ENCODE measurements around the gene PGA3. TPM values are rescaled to one million over a fixed set of nuclear protein-coding genes. Genes with fewer than 3 reads are reported as not detected.
"Not testable (repeated sequence)": the region's sequence is repeated elsewhere in the genome, so short reads cannot be mapped to it uniquely, and the experiment has no call there.

PGA3 gene
- polyA plus RNA-seq, 2 donors, result 1.9 to 27.7 TPM

DNA sequence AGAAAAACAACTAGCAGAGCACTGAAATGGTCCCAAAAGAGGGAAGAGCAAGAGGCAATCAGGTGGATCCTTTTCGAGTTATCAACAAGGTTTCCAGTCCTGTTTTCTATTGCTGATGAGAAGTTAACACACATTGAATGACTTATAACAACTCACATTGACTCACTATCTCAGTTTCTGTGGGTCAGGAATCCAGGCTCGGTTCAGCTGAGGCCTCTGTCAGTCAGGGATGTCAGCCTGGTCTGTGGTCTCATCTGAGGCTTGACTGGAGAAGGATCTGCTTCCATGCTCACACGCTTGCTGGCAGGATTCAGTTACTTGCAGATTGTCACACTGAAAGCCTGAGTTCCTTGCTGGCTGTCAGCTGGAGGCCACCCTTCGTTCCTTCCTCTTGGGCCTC is 15.0 kb downstream of the PGA3 start:
- not testable (repeated sequence) for H3K27me3 ChIP-seq (ENCODE audit: control insufficient read depth in 1 of 2, insufficient read depth in 2 of 2, low read length in 2 of 2); H3K4me1 ChIP-seq (ENCODE audit: control insufficient read depth in 2 of 2, insufficient read depth in 2 of 2, low read length in 1 of 2); H3K4me3 ChIP-seq (ENCODE audit: low read depth in 1 of 2, low read length in 2 of 2); H3K9me3 ChIP-seq (ENCODE audit: control insufficient read depth in 2 of 2, insufficient read depth in 1 of 2, low read depth in 1 of 2, low read length in 1 of 2); H3K27ac ChIP-seq (ENCODE audit: low read depth in 2 of 2, low read length in 1 of 2); H3K36me3 ChIP-seq (ENCODE audit: control insufficient read depth in 2 of 2, insufficient read depth in 2 of 2, low read length in 1 of 2)
- WGBS, 2 donors, result no CpG with 5 or more reads among the region's 4 CpGs

DNA sequence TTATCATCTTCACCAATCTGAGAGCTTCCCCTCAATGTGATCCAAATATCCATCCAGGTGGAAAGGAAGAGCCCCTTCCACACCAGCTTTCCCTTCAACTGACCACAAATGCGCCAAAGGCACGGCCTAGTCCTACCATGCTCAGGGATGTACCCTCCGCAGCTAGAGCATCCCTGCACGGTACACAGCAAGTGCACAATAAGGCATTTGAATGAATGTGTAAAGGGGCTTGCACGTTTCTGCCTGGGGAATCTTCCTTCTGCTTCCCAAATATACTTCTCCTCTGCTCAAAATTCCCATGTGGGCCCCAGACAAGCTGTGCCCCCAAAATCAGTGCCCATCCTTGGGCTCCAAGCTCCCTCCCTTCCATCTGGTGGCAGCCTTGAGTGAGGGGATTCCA is 15.7 kb downstream of the PGA3 start:
- WGBS, 2 donors, result 85 to 93% methylated on average over 5 of the region's 5 CpGs
- not testable (repeated sequence) for H3K27me3 ChIP-seq (ENCODE audit: control insufficient read depth in 1 of 2, insufficient read depth in 2 of 2, low read length in 2 of 2); H3K4me3 ChIP-seq (ENCODE audit: low read depth in 1 of 2, low read length in 2 of 2); H3K27ac ChIP-seq (ENCODE audit: low read depth in 2 of 2, low read length in 1 of 2); H3K36me3 ChIP-seq (ENCODE audit: control insufficient read depth in 2 of 2, insufficient read depth in 2 of 2, low read length in 1 of 2); H3K4me1 ChIP-seq (ENCODE audit: control insufficient read depth in 2 of 2, insufficient read depth in 2 of 2, low read length in 1 of 2); H3K9me3 ChIP-seq (ENCODE audit: control insufficient read depth in 2 of 2, insufficient read depth in 1 of 2, low read depth in 1 of 2, low read length in 1 of 2)

DNA sequence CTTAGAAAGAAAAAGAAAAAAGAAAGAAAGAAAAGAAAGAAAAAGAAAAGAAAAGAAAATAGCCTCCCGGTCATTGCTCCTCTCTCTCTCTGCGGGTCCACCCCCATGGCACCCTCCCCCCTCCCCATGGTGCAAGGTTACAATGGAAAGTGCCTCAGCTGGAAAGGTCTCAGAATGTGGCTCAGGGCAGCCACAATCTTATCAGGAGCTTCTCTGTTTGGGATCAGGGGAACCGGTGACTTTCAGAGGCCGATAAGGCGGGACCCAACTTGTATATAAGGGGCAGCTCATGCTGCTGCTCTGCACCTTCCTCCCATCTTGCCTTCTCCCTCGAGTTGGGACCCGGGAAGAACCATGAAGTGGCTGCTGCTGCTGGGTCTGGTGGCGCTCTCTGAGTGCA is 18.7 kb downstream of the PGA3 start, which contains the start of gene PGA4:
TSS of gene PGA4 (plus strand) at position 301 of the 400 bp plus-strand sequence. CDS start at position 355, 54 bp downstream.
- H3K4me3 ChIP-seq (ENCODE audit: low read depth in 1 of 2, low read length in 2 of 2); H3K9me3 ChIP-seq (ENCODE audit: control insufficient read depth in 2 of 2, insufficient read depth in 1 of 2, low read depth in 1 of 2, low read length in 1 of 2); H3K27ac ChIP-seq (ENCODE audit: low read depth in 2 of 2, low read length in 1 of 2); H3K27me3 ChIP-seq (ENCODE audit: control insufficient read depth in 1 of 2, insufficient read depth in 2 of 2, low read length in 2 of 2); H3K36me3 ChIP-seq (ENCODE audit: control insufficient read depth in 2 of 2, insufficient read depth in 2 of 2, low read length in 1 of 2); H3K4me1 ChIP-seq (ENCODE audit: control insufficient read depth in 2 of 2, insufficient read depth in 2 of 2, low read length in 1 of 2): not testable (repeated sequence)
- WGBS, 2 donors, result no CpG with 5 or more reads among the region's 8 CpGs

DNA sequence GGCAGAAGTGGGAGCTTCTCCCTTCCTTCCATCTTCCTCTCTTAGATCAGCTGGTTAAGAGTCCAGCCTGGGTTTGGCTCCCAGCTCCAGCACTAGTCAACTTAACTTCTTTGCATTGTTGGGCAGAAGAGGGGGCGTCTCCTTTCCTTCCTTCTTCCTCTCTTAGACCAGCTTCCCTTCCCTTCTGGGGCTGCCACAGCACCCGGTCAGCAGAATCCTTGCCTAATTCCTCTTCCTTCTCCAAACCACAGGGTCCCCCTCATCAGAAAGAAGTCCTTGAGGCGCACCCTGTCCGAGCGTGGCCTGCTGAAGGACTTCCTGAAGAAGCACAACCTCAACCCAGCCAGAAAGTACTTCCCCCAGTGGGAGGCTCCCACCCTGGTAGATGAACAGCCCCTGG is 19.4 kb downstream of the PGA3 start:
- H3K27me3 ChIP-seq (ENCODE audit: control insufficient read depth in 1 of 2, insufficient read depth in 2 of 2, low read length in 2 of 2); H3K4me3 ChIP-seq (ENCODE audit: low read depth in 1 of 2, low read length in 2 of 2); H3K36me3 ChIP-seq (ENCODE audit: control insufficient read depth in 2 of 2, insufficient read depth in 2 of 2, low read length in 1 of 2); H3K9me3 ChIP-seq (ENCODE audit: control insufficient read depth in 2 of 2, insufficient read depth in 1 of 2, low read depth in 1 of 2, low read length in 1 of 2); H3K27ac ChIP-seq (ENCODE audit: low read depth in 2 of 2, low read length in 1 of 2); H3K4me1 ChIP-seq (ENCODE audit: control insufficient read depth in 2 of 2, insufficient read depth in 2 of 2, low read length in 1 of 2): not testable (repeated sequence)
- no CpG with 5 or more reads among the region's 5 CpGs for WGBS, 2 donors

DNA sequence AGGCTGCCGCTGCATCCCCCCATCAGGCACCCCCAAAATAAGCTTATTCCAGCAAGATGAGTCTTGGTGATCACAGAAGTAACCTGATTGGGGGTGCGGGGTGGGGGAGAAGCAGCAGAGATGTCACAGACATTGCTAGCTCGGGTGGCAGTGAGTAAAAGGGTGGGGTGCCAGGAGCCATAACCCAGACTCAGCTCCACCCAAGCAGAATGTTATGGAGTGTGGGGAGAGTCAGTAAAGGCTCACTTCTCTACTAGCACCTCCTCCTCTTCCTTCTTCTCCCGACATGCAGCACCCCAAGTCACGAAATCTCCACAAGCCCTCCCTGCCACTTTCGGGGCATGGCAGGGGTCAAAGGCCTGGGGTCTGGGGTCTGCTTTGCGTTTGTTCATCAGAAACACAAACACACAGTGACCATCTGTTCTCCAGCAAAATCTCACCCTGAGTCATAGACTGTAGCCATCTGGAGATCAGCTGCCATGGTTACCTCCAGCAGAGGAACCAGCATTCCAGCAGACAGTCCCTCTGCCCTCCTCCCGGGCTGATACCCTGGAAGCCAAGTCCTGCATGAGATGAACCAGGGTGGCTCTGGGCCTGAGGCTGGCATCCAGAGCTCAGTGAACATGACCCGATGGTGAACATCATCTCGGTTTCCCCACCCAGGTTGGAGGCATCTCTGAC is 23.3 kb downstream of the PGA3 start:
- H3K9me3 ChIP-seq (ENCODE audit: control insufficient read depth in 2 of 2, insufficient read depth in 1 of 2, low read depth in 1 of 2, low read length in 1 of 2); H3K4me3 ChIP-seq (ENCODE audit: low read depth in 1 of 2, low read length in 2 of 2); H3K36me3 ChIP-seq (ENCODE audit: control insufficient read depth in 2 of 2, insufficient read depth in 2 of 2, low read length in 1 of 2); H3K27ac ChIP-seq (ENCODE audit: low read depth in 2 of 2, low read length in 1 of 2); H3K4me1 ChIP-seq (ENCODE audit: control insufficient read depth in 2 of 2, insufficient read depth in 2 of 2, low read length in 1 of 2); H3K27me3 ChIP-seq (ENCODE audit: control insufficient read depth in 1 of 2, insufficient read depth in 2 of 2, low read length in 2 of 2): not testable (repeated sequence)
- WGBS, 2 donors, result no CpG with 5 or more reads among the region's 10 CpGs

DNA sequence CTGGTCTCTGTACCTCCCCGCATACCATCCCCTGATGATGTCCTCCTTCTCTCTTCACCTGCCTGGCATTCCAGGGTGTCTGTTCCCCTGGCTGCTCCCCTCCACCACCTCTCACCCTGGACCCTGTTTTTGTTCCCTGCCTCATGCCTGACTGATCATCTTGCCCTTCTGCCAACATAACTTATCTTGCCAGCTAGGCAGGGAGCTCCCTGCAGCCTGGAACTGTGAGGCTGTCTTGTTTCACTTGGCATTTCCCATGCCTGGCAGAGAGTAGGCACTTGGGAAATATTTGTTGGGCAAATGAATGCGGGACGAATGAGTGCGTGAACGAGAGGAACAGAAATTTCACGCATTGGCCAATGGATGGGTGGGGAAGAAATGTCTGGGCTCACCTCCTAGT is 26.1 kb downstream of the PGA3 start:
- H3K27me3 ChIP-seq (ENCODE audit: control insufficient read depth in 1 of 2, insufficient read depth in 2 of 2, low read length in 2 of 2); H3K9me3 ChIP-seq (ENCODE audit: control insufficient read depth in 2 of 2, insufficient read depth in 1 of 2, low read depth in 1 of 2, low read length in 1 of 2); H3K4me3 ChIP-seq (ENCODE audit: low read depth in 1 of 2, low read length in 2 of 2); H3K4me1 ChIP-seq (ENCODE audit: control insufficient read depth in 2 of 2, insufficient read depth in 2 of 2, low read length in 1 of 2); H3K36me3 ChIP-seq (ENCODE audit: control insufficient read depth in 2 of 2, insufficient read depth in 2 of 2, low read length in 1 of 2); H3K27ac ChIP-seq (ENCODE audit: low read depth in 2 of 2, low read length in 1 of 2): not testable (repeated sequence)
- WGBS, 2 donors, result no CpG with 5 or more reads among the region's 6 CpGs

DNA sequence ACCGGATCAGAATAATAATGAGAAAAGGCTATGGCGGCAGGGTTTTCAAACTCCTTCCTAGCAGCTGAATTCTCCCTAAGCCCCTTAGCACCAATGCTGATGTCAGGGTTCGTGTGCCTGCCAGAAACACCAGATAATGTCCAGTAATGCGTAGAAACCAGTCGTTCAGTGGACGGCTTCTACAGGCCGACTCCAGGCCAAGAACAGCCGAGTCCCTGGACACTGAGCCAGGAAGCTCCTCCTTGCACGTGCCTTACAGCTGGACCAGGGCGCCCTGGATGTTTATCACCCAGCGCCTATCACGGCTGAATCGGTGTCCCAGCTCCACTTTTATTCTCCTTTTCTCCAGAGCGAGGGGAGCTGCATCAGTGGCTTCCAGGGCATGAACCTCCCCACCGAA is 27.7 kb downstream of the PGA3 start:
- not testable (repeated sequence) for H3K27ac ChIP-seq (ENCODE audit: low read depth in 2 of 2, low read length in 1 of 2); H3K9me3 ChIP-seq (ENCODE audit: control insufficient read depth in 2 of 2, insufficient read depth in 1 of 2, low read depth in 1 of 2, low read length in 1 of 2); H3K4me1 ChIP-seq (ENCODE audit: control insufficient read depth in 2 of 2, insufficient read depth in 2 of 2, low read length in 1 of 2); H3K4me3 ChIP-seq (ENCODE audit: low read depth in 1 of 2, low read length in 2 of 2); H3K36me3 ChIP-seq (ENCODE audit: control insufficient read depth in 2 of 2, insufficient read depth in 2 of 2, low read length in 1 of 2); H3K27me3 ChIP-seq (ENCODE audit: control insufficient read depth in 1 of 2, insufficient read depth in 2 of 2, low read length in 2 of 2)
- WGBS, 2 donors, result no CpG with 5 or more reads among the region's 15 CpGs

DNA sequence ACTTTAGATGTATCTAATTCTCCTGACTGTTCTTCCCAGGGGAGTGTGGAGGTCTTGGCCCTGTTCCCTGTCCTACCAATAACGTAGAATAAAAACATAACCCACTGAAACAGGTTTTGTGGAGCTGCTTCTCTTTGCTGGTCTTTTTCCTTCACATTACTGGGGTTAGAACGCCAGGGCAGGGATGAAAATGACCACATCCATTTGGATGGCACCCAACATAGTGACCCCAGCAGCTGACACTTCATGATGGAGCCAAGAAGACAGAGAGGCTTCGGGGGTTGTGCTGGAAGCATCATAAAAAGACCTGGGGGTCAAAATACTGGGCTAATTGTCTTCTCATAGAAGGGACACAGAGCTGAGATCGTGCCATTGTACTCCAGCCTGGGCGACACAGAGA is 28.3 kb downstream of the PGA3 start:
- no CpG with 5 or more reads among the region's 5 CpGs for WGBS, 2 donors
- H3K36me3 ChIP-seq (ENCODE audit: control insufficient read depth in 2 of 2, insufficient read depth in 2 of 2, low read length in 1 of 2); H3K27ac ChIP-seq (ENCODE audit: low read depth in 2 of 2, low read length in 1 of 2); H3K27me3 ChIP-seq (ENCODE audit: control insufficient read depth in 1 of 2, insufficient read depth in 2 of 2, low read length in 2 of 2); H3K4me3 ChIP-seq (ENCODE audit: low read depth in 1 of 2, low read length in 2 of 2); H3K9me3 ChIP-seq (ENCODE audit: control insufficient read depth in 2 of 2, insufficient read depth in 1 of 2, low read depth in 1 of 2, low read length in 1 of 2); H3K4me1 ChIP-seq (ENCODE audit: control insufficient read depth in 2 of 2, insufficient read depth in 2 of 2, low read length in 1 of 2): not testable (repeated sequence)

DNA sequence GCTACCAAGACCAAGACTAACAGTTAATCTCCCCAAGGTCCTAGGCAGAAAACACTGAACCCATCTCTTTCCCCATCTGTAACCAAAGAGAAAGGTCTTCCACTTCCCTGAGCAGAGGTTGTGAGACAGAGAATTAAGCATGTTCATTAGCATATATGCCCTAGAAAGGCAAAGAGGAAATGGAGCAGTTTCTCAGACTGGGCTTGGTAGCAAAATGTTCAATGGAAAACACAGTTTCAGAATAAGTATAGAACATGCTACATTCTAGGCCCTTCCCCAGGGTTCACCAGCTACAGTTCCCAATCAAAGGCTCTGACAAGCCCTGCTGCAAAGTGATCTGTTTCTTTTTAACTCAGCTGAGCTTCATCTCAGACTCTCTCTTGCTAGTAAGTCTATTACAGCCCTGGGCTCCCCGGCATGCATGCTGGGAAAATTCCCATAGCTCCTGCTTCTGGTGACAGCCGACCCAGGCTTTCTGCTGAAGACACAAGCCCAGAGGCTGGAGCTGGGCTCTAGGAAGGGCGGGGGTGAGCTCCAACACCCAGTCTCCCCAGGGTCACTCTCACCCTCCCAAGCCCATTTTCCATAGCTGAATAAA is 29.3 kb downstream of the PGA3 start:
- H3K27ac ChIP-seq (ENCODE audit: low read depth in 2 of 2, low read length in 1 of 2); H3K4me1 ChIP-seq (ENCODE audit: control insufficient read depth in 2 of 2, insufficient read depth in 2 of 2, low read length in 1 of 2); H3K4me3 ChIP-seq (ENCODE audit: low read depth in 1 of 2, low read length in 2 of 2); H3K9me3 ChIP-seq (ENCODE audit: control insufficient read depth in 2 of 2, insufficient read depth in 1 of 2, low read depth in 1 of 2, low read length in 1 of 2); H3K27me3 ChIP-seq (ENCODE audit: control insufficient read depth in 1 of 2, insufficient read depth in 2 of 2, low read length in 2 of 2); H3K36me3 ChIP-seq (ENCODE audit: control insufficient read depth in 2 of 2, insufficient read depth in 2 of 2, low read length in 1 of 2): not testable (repeated sequence)
- no CpG with 5 or more reads among the region's 3 CpGs for WGBS, 2 donors

DNA sequence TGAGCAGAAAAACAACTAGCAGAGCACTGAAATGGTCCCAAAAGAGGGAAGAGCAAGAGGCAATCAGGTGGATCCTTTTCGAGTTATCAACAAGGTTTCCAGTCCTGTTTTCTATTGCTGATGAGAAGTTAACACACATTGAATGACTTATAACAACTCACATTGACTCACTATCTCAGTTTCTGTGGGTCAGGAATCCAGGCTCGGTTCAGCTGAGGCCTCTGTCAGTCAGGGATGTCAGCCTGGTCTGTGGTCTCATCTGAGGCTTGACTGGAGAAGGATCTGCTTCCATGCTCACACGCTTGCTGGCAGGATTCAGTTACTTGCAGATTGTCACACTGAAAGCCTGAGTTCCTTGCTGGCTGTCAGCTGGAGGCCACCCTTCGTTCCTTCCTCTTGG is 33.8 kb downstream of the PGA3 start:
- WGBS, 2 donors, result no CpG with 5 or more reads among the region's 4 CpGs
- H3K4me3 ChIP-seq (ENCODE audit: low read depth in 1 of 2, low read length in 2 of 2); H3K36me3 ChIP-seq (ENCODE audit: control insufficient read depth in 2 of 2, insufficient read depth in 2 of 2, low read length in 1 of 2); H3K9me3 ChIP-seq (ENCODE audit: control insufficient read depth in 2 of 2, insufficient read depth in 1 of 2, low read depth in 1 of 2, low read length in 1 of 2); H3K27me3 ChIP-seq (ENCODE audit: control insufficient read depth in 1 of 2, insufficient read depth in 2 of 2, low read length in 2 of 2); H3K4me1 ChIP-seq (ENCODE audit: control insufficient read depth in 2 of 2, insufficient read depth in 2 of 2, low read length in 1 of 2); H3K27ac ChIP-seq (ENCODE audit: low read depth in 2 of 2, low read length in 1 of 2): not testable (repeated sequence)

Data from esophagus (tissue), 2 donors.